SK-N-SH treated with all-trans-retinoic acid at 6 μM for 48 hours (cell line): ENCODE results near the gene LGR5.

Experiments
- ATAC-seq: fragments of 200-7000 bp; cut with Tn5 transposase; 3 replicates; pipeline ENCODE4 v1.9.1; 2020; ENCODE audit warnings: mild to moderate bottlenecking, moderate library complexity
- ARNTL ChIP-seq: fragments of 450-650 bp; formaldehyde crosslinking; IDR thresholded peaks from 2 replicates; pipeline ENCODE4 v1.5.0; 2020; ENCODE audit warnings: low read depth, mild to moderate bottlenecking, moderate library complexity, borderline replicate concordance
- BACH2 ChIP-seq: fragments of 250-450 bp; sonication (Bioruptor Pico); IDR thresholded peaks from 2 replicates; pipeline ENCODE4 v1.9.0; 2021; ENCODE audit warnings: mild to moderate bottlenecking, borderline replicate concordance
- CSDC2 ChIP-seq: fragments of 250-450 bp; sonication (Bioruptor Pico); IDR thresholded peaks from 2 replicates; pipeline ENCODE4 v1.5.0; 2020; ENCODE audit warnings: mild to moderate bottlenecking, moderate library complexity
- ESRRG ChIP-seq: fragments of 250-450 bp; sonication (Bioruptor Pico); IDR thresholded peaks from 2 replicates; pipeline ENCODE4 v1.6.1; 2021; ENCODE audit warnings: mild to moderate bottlenecking
- GLIS3 ChIP-seq: fragments of 250-450 bp; sonication (Bioruptor Pico); IDR thresholded peaks from 2 replicates; pipeline ENCODE4 v1.5.0; 2020; ENCODE audit warnings: mild to moderate bottlenecking, moderate library complexity
- ISL1 ChIP-seq: fragments of 250-450 bp; sonication (Bioruptor Pico); IDR thresholded peaks from 2 replicates; pipeline ENCODE4 v2.1.2; 2022; ENCODE audit warnings: mild to moderate bottlenecking, moderate library complexity
- OSR1 ChIP-seq: fragments of 250-450 bp; sonication (Bioruptor Pico); IDR thresholded peaks from 2 replicates; pipeline ENCODE4 v1.8.0; 2022; ENCODE audit warnings: moderate library complexity, mild to moderate bottlenecking, inconsistent platforms
- PPARA ChIP-seq: fragments of 250-450 bp; sonication (Bioruptor Pico); IDR thresholded peaks from 2 replicates; pipeline ENCODE4 v1.5.0; 2020; ENCODE audit warnings: mild to moderate bottlenecking, borderline replicate concordance
- RARB ChIP-seq: fragments of 250-450 bp; sonication (Bioruptor Pico); IDR thresholded peaks from 2 replicates; pipeline ENCODE4 v1.8.0; 2021; ENCODE audit warnings: mild to moderate bottlenecking, moderate library complexity
- SNAI2 ChIP-seq: fragments of 250-450 bp; sonication (Bioruptor Pico); IDR thresholded peaks from 2 replicates; pipeline ENCODE4 v1.5.0; 2020; ENCODE audit warnings: mild to moderate bottlenecking, moderate library complexity
- TCF4 ChIP-seq: fragments of 250-450 bp; sonication (Bioruptor Pico); IDR thresholded peaks from 2 replicates; pipeline ENCODE4 v1.8.0; 2021; ENCODE audit warnings: mild to moderate bottlenecking, moderate library complexity, borderline replicate concordance
- TOX ChIP-seq: fragments of 250-450 bp; sonication (Bioruptor Pico); IDR thresholded peaks from 2 replicates; pipeline ENCODE4 v1.8.0; 2021; ENCODE audit warnings: mild to moderate bottlenecking, moderate library complexity, borderline replicate concordance
- ZC3H10 ChIP-seq: fragments of 250-450 bp; sonication (Bioruptor Pico); IDR thresholded peaks from 2 replicates; pipeline ENCODE4 v1.5.1; 2021; ENCODE audit warnings: mild to moderate bottlenecking, moderate library complexity
- ZFP3 ChIP-seq: fragments of 250-450 bp; sonication (Bioruptor Pico); IDR thresholded peaks from 2 replicates; pipeline ENCODE4 v1.5.0; 2020; ENCODE audit warnings: mild to moderate bottlenecking, moderate library complexity
- ZFP30 ChIP-seq: fragments of 450-650 bp; formaldehyde crosslinking; IDR thresholded peaks from 2 replicates; pipeline ENCODE4 v1.5.0; 2022; ENCODE audit warnings: mild to moderate bottlenecking, moderate library complexity
- ZNF565 ChIP-seq: fragments of 450-650 bp; formaldehyde crosslinking; conservative IDR thresholded peaks from 2 replicates; pipeline ENCODE4 v1.5.0; 2020; ENCODE audit warnings: low read depth, mild to moderate bottlenecking, moderate library complexity
- ZNF70 ChIP-seq: fragments of 450-650 bp; formaldehyde crosslinking; IDR thresholded peaks from 2 replicates; pipeline ENCODE4 v1.5.0; 2020; ENCODE audit warnings: mild to moderate bottlenecking, moderate library complexity
- ZNF8 ChIP-seq: fragments of 450-650 bp; formaldehyde crosslinking; IDR thresholded peaks from 2 replicates; pipeline ENCODE4 v1.5.0; 2020; ENCODE audit warnings: mild to moderate bottlenecking, moderate library complexity
- TF ChIP-seq, protein P1 (sequence below): fragments of 250-450 bp; sonication (Bioruptor Pico); IDR thresholded peaks from 2 replicates; pipeline ENCODE4 v1.5.1; 2021; ENCODE audit warnings: mild to moderate bottlenecking, moderate library complexity
- TF ChIP-seq, protein P2 (sequence below): fragments of 250-450 bp; sonication (Bioruptor Pico); IDR thresholded peaks from 2 replicates; pipeline ENCODE4 v1.5.0; 2020; ENCODE audit warnings: mild to moderate bottlenecking, moderate library complexity
- TF ChIP-seq, protein P3 (sequence below): fragments of 250-450 bp; sonication (Bioruptor Pico); IDR thresholded peaks from 2 replicates; pipeline ENCODE4 v1.8.0; 2021; ENCODE audit warnings: low read depth, mild to moderate bottlenecking, moderate library complexity, borderline replicate concordance
- TF ChIP-seq, protein P4 (sequence below): fragments of 250-450 bp; sonication (Bioruptor Pico); IDR thresholded peaks from 2 replicates; pipeline ENCODE4 v1.8.0; 2020; ENCODE audit warnings: mild to moderate bottlenecking, moderate library complexity, borderline replicate concordance

LGR5 gene

DNA sequence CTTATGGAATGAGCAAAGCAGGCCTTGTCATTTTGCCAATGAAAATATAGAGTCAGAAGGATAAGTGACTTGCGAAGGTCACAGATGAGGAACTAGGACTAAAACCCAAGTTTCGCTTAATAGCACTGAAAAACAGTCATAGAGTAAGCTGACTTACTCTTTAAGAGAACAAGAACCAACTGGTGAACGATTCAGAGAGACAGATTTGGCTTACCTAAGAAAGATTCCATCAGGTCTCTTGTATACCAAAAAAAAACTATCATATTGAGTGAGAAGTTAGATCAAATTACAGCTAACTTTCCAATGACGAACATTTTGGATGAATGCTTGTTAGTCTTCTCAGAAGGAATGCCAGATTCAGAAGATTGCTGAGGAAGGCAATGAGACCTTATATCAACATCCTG lies 149.9 kb downstream of the LGR5 start:
- no peak for ATAC-seq
- TF ChIP-seq, protein P1, sequence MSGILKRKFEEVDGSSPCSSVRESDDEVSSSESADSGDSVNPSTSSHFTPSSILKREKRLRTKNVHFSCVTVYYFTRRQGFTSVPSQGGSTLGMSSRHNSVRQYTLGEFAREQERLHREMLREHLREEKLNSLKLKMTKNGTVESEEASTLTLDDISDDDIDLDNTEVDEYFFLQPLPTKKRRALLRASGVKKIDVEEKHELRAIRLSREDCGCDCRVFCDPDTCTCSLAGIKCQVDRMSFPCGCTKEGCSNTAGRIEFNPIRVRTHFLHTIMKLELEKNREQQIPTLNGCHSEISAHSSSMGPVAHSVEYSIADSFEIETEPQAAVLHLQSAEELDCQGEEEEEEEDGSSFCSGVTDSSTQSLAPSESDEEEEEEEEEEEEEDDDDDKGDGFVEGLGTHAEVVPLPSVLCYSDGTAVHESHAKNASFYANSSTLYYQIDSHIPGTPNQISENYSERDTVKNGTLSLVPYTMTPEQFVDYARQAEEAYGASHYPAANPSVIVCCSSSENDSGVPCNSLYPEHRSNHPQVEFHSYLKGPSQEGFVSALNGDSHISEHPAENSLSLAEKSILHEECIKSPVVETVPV: no peak
- no peak for TF ChIP-seq ZFP3
- no peak for TF ChIP-seq ARNTL
- no peak for TF ChIP-seq ZFP30 (CRISPR knock-in tag)
- no peak for TF ChIP-seq ZNF565 (CRISPR knock-in tag)
- TF ChIP-seq, protein P2, sequence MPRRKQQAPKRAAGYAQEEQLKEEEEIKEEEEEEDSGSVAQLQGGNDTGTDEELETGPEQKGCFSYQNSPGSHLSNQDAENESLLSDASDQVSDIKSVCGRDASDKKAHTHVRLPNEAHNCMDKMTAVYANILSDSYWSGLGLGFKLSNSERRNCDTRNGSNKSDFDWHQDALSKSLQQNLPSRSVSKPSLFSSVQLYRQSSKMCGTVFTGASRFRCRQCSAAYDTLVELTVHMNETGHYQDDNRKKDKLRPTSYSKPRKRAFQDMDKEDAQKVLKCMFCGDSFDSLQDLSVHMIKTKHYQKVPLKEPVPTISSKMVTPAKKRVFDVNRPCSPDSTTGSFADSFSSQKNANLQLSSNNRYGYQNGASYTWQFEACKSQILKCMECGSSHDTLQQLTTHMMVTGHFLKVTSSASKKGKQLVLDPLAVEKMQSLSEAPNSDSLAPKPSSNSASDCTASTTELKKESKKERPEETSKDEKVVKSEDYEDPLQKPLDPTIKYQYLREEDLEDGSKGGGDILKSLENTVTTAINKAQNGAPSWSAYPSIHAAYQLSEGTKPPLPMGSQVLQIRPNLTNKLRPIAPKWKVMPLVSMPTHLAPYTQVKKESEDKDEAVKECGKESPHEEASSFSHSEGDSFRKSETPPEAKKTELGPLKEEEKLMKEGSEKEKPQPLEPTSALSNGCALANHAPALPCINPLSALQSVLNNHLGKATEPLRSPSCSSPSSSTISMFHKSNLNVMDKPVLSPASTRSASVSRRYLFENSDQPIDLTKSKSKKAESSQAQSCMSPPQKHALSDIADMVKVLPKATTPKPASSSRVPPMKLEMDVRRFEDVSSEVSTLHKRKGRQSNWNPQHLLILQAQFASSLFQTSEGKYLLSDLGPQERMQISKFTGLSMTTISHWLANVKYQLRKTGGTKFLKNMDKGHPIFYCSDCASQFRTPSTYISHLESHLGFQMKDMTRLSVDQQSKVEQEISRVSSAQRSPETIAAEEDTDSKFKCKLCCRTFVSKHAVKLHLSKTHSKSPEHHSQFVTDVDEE (CRISPR knock-in tag): no peak
- TF ChIP-seq TOX (CRISPR knock-in tag): no peak
- no peak for TF ChIP-seq CSDC2 (CRISPR knock-in tag)
- TF ChIP-seq RARB: no peak
- no peak for TF ChIP-seq ZNF70 (CRISPR knock-in tag)
- TF ChIP-seq ESRRG (CRISPR knock-in tag): no peak
- TF ChIP-seq ZC3H10 (CRISPR knock-in tag): no peak
- no peak for TF ChIP-seq TCF4

DNA sequence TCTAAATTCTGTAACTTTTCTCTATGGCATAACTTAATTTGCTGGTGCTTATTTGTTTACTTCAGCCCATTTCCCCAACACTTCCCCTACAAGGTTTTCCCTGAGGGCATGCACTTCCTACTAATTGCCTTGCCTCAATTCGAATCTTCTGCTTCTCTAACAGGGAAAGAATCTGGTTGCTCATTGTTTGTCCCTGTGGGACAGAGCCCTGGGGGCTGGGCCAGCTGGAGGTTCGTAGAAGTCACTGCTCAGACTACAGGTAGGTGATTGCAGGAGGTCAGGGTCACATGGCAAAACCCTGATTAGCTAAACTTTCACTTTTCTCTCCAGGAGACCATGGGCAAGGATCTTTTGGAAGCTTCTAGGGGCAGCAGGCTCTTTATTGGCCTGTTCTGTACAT lies 152.0 kb downstream of the LGR5 start:
- ATAC-seq: no peak
- TF ChIP-seq RARB: no peak
- no peak for TF ChIP-seq OSR1 (CRISPR knock-in tag)
- no peak for TF ChIP-seq ZNF565 (CRISPR knock-in tag)
- TF ChIP-seq ZFP30 (CRISPR knock-in tag): no peak
- no peak for TF ChIP-seq ARNTL
- TF ChIP-seq, protein P3, sequence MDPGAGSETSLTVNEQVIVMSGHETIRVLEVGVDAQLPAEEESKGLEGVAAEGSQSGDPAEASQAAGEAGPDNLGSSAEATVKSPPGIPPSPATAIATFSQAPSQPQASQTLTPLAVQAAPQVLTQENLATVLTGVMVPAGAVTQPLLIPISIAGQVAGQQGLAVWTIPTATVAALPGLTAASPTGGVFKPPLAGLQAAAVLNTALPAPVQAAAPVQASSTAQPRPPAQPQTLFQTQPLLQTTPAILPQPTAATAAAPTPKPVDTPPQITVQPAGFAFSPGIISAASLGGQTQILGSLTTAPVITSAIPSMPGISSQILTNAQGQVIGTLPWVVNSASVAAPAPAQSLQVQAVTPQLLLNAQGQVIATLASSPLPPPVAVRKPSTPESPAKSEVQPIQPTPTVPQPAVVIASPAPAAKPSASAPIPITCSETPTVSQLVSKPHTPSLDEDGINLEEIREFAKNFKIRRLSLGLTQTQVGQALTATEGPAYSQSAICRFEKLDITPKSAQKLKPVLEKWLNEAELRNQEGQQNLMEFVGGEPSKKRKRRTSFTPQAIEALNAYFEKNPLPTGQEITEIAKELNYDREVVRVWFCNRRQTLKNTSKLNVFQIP: no peak
- TF ChIP-seq, protein P1: no peak
- no peak for TF ChIP-seq SNAI2 (CRISPR knock-in tag)
- TF ChIP-seq GLIS3 (CRISPR knock-in tag): no peak
- no peak for TF ChIP-seq CSDC2 (CRISPR knock-in tag)
- TF ChIP-seq, protein P4, sequence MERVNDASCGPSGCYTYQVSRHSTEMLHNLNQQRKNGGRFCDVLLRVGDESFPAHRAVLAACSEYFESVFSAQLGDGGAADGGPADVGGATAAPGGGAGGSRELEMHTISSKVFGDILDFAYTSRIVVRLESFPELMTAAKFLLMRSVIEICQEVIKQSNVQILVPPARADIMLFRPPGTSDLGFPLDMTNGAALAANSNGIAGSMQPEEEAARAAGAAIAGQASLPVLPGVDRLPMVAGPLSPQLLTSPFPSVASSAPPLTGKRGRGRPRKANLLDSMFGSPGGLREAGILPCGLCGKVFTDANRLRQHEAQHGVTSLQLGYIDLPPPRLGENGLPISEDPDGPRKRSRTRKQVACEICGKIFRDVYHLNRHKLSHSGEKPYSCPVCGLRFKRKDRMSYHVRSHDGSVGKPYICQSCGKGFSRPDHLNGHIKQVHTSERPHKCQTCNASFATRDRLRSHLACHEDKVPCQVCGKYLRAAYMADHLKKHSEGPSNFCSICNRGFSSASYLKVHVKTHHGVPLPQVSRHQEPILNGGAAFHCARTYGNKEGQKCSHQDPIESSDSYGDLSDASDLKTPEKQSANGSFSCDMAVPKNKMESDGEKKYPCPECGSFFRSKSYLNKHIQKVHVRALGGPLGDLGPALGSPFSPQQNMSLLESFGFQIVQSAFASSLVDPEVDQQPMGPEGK (CRISPR knock-in tag): no peak
- TF ChIP-seq ZNF8 (CRISPR knock-in tag): no peak
- no peak for TF ChIP-seq ZNF70 (CRISPR knock-in tag)
- no peak for TF ChIP-seq TCF4
- TF ChIP-seq TOX (CRISPR knock-in tag): no peak
- TF ChIP-seq BACH2: no peak
- TF ChIP-seq, protein P2 (CRISPR knock-in tag): no peak
- TF ChIP-seq ZC3H10 (CRISPR knock-in tag): no peak
- TF ChIP-seq PPARA (CRISPR knock-in tag): no peak
- no peak for TF ChIP-seq ISL1 (CRISPR knock-in tag)
